ENCODE measurements around the gene KDF1.
"Not testable (repeated sequence)": the region's sequence is repeated elsewhere in the genome, so short reads cannot be mapped to it uniquely, and the experiment has no call there.

Gene KDF1

DNA sequence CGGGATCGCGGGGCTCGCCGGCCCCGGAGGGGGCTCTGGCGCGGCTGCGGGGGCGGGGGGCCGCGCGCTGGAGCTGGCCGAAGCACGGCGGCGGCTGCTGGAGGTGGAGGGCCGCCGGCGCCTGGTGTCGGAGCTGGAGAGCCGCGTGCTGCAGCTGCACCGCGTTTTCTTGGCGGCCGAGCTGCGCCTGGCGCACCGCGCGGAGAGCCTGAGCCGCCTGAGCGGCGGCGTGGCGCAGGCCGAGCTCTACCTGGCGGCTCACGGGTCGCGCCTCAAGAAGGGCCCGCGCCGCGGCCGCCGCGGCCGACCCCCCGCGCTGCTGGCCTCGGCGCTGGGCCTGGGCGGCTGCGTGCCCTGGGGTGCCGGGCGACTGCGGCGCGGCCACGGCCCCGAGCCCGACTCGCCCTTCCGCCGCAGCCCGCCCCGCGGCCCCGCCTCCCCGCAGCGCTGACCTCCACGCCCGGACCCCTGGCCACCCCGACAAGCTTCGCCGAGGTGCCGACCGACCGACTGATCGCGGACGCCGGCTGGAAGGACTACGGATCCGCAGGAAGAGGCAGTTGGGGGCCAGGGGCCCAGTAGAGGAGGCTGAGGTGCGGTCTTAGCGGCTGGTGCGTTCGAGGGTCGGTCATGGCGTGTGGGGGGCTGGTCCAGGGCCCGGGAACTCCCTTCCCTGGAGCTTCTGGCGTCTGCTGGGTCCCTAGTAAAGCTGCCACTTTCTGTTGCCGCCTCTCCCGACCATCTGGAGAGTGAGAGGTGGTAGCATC is 33.9 kb upstream of the KDF1 start:
- no peak for DNase-seq (ENCODE audit: low read depth in 2 of 2)

DNA sequence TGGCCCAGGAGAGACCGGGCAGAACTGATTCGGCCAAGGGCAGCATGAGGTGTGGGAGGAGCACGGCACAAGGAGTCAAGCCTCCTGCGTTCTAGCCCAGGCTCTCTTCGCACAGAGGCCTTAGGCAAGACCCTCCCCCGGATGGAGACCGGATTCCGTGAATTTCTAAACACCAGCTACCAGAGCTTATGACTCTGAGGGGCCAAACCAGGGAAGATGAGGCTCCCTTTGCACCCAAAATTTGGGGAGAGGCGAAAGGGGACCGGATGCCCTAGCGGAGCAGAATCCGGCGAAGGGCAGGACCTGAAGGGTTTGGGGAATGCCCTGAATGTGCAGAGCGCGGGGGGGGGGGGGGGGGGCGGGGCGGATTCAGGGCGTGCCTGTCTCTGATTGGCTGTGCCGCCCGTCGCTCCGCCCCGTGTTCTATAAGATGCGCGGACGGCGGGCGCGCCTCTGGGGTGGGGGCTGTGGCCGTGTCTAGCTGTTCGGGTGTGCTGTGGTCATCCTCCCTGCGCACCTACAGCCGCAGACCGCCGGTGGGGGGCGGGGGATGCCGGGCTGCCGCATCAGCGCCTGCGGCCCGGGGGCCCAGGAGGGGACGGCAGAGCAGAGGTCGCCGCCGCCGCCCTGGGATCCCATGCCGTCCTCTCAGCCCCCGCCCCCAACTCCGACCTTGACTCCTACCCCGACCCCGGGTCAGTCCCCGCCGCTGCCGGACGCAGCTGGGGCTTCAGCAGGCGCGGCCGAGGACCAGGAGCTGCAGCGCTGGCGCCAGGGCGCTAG is 33.2 kb upstream of the KDF1 start, which contains the start of gene TRNP1:
TSS of gene TRNP1 (plus strand) at position 456 of the 783 bp plus-strand sequence. CDS start at position 551, 95 bp downstream.
- DNase-seq (ENCODE audit: low read depth in 2 of 2): peak; percentile 24 to 65

DNA sequence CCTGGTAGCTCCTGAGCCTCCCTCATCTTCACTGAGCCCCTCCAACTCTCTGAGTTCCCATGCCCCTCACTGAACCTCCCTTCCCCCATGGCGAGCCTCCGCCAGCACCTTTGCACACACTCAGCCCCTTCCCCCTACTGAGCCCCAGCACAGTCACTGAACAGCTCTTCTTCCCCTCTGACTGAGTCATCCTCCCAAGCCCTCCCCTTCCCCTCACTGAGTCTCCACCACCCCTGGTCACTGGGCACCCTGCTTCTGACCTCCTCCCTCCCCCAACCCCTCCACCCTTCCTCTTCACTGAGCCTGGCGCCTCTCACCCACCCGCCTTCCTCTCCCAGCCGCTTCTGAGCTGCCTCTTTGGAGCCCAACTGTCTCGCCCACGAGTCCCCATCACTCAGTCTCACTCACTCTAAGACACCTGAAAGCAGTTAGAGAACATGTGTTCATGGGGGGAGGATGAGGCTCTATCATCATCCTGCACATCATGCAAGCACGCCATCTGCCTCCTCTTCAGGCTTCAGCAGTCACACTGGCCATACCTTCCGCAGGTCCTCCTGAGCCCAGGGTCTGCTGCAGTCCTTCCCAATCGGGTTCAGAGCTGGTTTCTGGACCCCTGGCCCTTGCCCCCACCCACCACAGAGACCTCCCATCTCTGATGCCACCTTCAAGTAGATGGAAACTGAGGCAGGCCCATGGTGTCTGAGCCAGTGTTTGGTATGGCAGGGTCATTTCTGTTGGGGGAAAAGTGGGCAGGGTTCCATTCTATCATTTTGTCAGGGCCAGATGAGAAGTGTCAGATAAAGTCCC is 31.2 kb upstream of the KDF1 start:
- no peak for DNase-seq (ENCODE audit: low read depth in 2 of 2)

DNA sequence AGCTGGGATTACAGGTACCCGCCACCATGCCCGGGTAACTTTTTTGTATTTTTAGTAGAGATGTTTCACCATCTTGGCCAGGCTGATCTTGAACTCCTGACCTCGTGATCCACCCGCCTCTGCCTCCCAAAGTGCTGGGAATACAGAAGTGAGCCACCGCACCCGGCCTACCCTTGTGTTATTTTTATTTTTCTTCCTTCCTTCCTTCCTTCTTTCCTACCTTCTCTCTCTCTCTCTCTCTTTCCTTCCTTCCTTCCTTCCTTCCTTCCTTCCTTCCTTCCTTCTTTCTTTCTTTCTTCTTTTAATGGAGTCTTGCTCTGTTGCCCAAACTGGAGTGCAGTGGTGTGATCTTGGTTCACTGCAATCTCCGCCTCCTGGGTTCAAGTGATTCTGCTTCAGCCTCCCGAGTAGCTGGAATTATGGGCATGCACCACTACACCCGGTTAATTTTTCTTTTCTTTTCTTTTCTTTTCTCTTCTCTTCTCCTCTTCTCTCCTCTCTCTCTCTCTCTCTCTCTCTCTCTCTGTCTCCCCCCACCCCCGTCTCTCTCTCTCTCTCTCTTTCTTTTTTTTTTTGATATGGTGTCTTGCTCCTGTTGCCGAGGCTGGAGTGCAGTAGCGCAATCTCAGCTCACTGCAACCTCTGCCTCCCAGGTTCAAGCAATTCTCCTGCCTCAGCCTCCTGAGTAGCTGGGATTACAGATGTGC is 29.3 kb upstream of the KDF1 start:
- not testable (repeated sequence) for DNase-seq (ENCODE audit: low read depth in 2 of 2)

DNA sequence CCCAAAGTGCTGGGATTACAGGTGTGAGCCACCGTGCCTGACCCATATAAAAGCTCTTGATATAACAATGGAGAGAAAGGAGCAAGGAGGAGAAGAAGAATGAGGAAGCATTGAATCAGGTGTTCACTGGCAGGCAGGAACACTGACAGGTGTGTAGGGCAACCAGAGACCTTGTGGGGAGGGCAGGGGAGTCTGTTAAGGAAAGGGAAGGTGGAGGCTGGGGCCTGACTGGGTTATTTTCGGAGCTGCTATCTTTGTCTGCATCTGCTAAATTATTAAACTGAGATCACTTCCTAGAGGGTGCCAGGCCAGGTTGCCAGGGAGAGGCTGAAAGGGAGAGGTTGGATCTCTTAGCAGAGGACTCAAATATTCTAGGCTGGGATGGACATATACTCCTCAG is 26.4 kb upstream of the KDF1 start:
- no peak for DNase-seq (ENCODE audit: low read depth in 2 of 2)

DNA sequence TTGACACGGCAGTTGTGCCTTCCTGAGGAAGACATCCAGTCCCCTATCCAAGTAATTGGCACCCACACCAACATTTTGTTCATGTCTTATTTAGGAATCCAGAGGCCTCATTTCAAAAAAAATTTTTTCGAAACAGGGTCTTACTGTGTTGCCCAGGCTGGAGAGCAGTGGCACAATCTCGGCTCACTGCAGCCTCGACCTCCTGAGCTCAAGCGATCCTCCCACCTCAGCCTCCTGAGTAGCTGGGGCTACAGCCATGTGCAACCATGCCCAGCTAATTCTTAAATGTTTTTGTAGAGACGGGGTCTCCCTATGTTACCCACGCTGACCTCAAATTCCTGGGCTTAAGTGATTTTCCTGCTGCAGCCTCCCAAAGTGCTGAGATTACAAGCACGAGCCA is 24.0 kb upstream of the KDF1 start:
- DNase-seq (ENCODE audit: low read depth in 2 of 2): no peak

DNA sequence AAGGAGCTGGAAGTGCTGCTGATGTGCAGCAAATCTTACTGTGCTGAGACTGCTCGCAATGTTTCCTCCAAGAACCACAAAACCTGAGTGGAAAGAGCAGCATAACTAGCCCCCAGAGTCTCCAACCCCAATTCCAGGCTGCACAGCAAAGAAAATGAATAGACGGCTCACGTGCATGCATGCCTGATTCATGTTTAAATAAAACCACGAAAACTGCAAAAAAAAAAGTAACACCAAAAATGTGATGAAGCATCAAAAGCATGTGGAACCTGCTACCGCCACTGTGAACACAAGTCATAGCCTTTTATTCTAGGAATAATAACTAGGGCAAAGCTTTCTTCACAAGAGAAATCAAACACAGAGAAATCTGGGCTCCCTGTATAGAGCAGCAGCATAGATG is 23.6 kb upstream of the KDF1 start:
- no peak for DNase-seq (ENCODE audit: low read depth in 2 of 2)

DNA sequence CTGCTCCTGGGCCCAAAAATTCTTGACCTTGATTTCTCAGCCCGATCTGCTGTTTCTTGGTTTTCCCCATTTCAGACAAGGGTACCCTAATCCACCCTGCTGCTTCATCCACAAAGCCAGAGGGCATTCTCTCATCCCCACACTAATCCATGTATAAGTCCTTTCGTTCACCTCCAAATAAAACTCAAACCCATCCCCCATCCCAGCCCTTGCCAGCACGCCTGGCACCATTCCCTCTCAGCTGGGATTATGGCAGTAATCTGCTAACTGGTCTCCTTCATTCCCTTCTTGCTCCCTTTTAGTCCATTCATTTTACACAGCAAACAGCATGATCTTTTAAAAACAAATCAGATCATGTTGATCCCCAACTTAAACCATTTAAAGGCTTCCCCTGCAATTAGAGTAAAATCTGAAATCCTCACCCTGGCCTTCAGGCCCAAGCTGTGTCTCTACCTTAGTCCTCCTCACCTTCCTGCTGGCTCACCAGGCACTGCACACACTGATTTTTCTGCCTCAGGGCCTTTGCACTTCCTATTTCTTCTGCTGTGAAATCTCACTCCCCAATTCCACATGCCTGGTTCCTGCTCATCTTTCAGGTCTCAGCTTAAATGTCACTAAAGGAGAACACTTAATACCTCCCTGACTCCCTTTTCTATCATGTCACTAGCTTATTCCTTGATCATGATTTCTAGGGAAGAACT is 21.0 kb upstream of the KDF1 start:
- DNase-seq (ENCODE audit: low read depth in 2 of 2): no peak

DNA sequence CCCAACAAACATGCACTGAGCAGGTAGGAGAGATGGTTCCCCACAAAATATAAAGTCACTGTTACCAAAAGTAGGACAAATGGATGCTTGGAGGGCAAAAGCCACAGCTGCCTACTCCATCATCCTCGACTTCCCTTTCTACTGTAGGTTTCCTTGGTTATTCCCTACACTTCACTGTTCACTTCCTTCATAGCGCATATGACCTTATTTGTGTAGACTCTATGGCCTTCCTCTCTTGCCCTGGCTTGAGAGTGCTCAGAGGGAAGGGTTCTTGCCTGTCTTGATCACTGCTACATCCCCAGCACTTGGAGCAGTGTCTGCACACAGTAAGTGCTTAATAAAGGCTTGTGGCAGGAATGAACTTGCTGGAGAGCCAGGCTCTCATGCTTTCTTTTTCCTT is 18.6 kb upstream of the KDF1 start:
- DNase-seq (ENCODE audit: low read depth in 2 of 2): no peak

DNA sequence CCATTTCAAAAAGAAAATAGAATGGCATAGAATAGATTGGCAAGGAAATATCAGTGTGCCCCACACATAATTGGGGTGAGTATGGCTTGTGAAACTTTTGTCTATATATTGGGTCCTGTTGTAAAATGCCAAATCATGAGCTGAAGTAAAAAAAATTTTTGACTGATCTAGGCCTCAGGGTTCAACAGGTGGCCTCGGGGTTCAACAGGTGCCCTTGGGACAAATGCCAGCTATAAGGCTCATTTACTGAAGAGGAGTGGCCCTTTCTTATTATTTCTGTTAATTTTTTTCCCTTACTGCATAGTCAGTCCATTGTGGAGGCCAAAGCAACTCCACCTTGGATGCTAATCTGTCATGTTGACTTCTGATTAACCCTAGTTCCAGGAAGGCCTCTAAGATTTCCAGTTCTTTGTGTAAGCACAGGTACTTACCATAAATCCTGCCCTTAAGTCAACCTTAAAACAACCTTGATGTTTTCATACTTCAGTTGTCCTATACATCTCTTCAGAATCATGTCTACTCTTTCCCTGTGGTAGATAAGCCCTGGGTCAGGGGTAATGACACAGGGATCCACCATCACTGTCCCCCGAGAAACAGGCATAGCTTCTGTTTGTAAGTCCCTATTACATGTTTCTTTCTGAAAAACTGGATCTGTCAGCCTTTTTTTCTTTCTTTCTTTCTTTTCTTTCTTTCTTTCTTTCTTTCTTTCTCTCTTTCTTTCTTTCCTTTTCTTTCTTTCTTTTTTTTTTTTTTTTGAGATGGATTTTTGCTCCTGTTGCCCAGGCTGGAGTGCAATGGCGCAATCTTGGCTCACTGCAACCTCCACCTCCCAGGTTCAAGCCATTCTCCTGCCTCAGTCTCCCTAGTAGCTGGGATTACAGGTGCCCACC is 16.6 kb upstream of the KDF1 start:
- no peak for DNase-seq (ENCODE audit: low read depth in 2 of 2)

DNA sequence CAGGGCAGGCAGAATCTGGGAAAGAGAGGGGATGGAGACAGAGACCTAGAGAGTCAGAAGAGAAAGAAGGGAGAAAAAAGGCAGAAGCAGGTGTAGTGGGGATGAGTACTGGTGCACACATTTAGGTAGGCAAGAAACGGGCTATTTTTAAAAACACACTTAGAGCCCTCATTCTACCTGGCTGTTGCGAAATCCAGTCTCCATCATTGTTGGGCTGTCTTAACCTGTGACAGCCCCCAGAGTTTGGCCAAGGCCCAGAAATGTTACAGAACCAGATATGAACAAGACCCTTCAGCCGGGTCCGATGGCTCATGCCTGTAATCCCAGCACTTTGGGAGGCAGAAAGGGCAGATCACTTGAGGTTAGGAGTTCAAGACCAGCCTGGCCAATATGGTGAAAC is 12.6 kb upstream of the KDF1 start:
- DNase-seq (ENCODE audit: low read depth in 2 of 2): no peak

DNA sequence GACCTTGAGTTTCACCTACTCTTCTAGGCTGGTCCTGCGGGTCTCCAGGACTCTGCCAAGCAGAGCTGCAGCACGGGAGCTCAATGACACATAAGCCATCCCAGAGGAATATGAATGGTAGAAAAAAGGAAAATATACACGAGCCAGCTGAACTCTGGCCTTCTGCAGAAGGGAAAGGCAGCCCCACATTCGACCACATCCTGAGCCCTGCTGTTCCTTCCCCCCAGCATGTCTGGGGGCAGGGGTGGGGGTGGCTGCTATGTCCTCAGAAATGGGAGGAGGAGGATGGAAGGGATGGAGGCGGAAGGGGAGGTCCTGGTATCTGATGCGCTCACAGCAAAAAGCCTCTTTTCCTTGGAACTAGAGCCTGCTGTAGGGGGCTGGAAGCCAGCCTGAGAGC is 12.1 kb upstream of the KDF1 start:
- DNase-seq (ENCODE audit: low read depth in 2 of 2): no peak

DNA sequence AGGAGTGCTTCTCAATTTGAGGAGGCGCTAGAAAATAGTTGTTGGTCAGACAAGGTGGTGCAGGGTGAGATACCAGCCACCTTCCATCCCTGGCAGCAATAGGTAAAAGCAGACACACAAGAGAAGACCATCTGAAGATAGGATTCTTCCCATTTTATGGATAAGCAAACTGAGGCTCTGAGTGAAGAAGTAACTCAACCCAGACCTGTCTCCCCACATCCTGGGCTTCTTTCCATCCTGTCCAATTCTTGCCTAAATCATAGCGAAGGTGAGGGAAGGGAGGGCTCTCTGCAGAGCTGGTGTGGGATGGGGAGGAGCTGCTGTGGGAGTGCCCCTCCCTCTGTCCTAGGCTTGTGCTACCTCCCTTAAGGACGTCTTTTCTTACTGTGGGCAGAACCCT is 11.3 kb upstream of the KDF1 start:
- DNase-seq (ENCODE audit: low read depth in 2 of 2): no peak

DNA sequence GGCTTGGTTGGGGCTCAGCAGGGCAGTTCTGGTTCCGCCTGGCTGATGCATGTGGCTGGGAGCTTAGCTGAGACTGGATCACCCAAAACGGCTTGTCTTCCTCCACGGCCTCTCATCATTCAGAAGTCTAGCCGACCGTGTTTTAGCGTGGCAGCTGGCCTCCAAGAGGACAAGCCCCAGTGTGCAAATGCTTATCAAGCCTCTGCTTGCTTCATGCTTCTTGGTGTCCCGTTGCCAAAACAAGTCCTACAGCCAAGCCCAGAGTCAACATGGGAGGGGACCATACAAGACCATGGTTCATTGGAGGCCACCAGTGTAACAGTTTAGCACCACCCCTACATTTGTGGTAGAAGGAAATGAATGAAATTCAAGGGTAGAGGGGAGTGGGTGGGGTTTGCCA is 10.5 kb upstream of the KDF1 start:
- DNase-seq (ENCODE audit: low read depth in 2 of 2): no peak

DNA sequence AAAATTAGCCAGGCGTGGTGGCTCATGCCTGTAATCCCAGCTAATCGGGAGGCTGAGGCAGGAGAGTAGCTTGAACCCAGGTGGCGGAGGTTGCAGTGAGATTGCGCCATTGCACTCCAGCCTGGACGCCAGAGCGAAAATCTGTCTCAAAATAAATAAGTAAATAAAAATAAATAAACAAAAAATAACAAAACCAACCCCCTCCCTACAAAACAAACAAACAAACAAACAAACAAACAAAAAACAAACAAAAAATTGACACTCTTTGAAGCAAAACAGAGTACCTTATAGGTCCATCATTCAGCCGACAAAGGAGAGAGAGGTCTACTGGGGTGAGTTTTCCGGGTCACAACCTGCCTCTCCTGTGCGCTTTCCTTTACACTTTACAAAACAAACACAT is 5.4 kb upstream of the KDF1 start:
- DNase-seq (ENCODE audit: low read depth in 2 of 2): no peak

DNA sequence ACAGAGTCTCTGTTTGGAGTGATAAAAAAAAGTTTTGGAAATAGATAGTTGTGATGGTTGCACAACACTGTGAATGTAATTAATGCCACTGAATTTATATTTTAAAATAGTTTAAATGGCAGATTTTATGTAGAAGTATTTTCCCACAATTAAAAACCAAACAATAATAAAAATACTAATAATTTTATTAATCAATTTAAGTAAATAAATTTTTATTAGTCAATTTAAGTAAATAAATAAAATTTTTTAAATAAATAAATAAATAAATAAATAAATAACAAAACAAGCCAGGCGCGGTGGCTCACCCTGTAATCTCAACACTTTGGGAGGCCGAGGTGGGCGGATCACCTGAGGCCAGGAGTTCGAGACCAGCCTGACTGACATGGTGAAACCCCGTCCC is 4.9 kb upstream of the KDF1 start:
- DNase-seq (ENCODE audit: low read depth in 2 of 2): no peak

DNA sequence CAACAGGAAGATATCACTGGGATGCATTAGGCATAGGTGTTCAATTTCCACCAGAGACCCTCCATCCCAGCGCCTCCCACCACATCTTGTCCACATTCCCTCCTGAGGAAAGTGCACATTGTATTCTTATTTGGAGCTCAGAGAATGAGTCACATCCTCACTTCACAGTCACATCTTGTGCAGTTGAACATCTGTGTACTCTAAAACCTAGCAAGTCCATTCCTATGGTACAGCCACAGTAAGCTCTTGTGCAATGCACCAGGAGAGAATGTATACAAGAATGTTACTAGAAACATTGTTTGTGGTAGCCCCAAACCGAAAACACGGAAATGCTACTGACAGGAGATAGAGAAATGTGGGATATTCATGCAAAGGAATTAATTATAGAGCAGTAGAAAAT is 1.6 kb upstream of the KDF1 start:
- DNase-seq (ENCODE audit: low read depth in 2 of 2): no peak

DNA sequence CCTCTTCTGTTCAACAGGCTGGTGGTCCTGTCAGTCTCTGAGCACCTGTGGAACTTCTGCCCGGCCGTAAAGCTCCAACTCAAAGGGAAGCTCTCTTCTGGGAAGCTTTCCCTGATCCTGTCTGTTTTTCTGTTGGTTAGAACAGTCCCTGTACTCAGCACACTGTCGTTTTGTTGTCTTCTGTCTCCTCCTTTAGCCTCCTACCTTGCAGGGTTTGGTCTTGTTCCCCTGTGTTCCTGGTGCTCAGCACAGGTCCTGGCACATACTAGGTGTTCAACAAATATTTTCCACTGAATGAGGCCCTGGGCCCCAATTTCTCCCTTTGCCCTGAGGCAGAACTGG is 328 bp upstream of the KDF1 start:
- no peak for DNase-seq (ENCODE audit: low read depth in 2 of 2)

DNA sequence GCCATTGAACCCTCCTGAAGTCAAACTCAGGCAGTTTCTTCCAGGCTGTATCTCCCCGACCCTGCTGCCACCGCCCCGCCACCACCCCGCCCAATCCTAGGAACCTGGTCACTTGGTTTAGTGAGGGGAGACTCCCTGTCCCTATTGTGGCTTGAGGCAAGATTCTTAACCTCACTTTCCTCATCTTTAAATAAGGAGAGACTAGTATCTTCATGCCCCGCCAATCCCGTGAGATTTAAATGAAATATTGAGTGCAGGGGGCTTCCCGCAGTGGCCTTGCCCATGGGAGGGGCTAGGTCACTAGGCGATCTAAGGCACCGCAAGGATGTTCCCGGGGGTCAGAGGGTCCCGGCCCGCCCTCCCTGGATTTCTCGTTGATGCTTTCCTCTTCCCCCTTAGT is 998 bp downstream of the KDF1 start:
- DNase-seq (ENCODE audit: low read depth in 2 of 2): no peak

DNA sequence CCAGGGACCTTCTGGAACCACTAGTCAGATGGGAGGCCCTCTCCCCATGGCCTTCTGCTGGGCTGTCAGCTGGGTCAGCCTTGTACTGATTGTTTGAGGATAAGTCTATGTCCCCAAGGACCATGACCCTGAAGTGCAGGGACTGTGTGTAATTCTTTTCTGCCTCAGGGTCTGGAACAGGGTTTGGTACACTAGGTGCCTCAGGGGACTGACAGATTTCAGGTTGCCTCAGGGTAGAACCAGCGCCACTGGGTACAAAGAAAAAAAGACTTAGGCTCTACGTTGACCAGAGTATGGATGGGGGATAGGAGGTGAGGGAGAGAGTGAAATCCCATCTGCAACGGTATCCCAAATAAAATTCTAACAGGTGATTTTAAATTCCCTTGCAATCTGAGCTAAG is 3.0 kb downstream of the KDF1 start:
- no peak for DNase-seq (ENCODE audit: low read depth in 2 of 2)

All from stimulated activated CD8-positive, alpha-beta memory T cell treated with anti-CD3 and anti-CD28 coated beads, Interleukin-7, amount 100 ng/mL, for 4 hours (primary cell).